Frontal cortex (tissue), 4 donors: ENCODE data around the gene RAPGEF4. TPM values are rescaled to one million over a fixed set of nuclear protein-coding genes. Genes with fewer than 3 reads are reported as not detected.

Experiments
- DNase-seq, 2 donors: peaks; one replicate each; pipeline ENCODE4 v3.0.0; 2012; ENCODE audit warnings: low spot score in 2 of 2
- FAIRE-seq: peaks from 2 replicates; lab custom pipeline; 2012; peaks lifted over from hg19 to GRCh38; lab: Jason Lieb, UNC
- total RNA-seq: library from RNA; depleted of rRNA; stranded (reverse); fragments of >200 nt; gene quantifications from one replicate; pipeline ENCODE4 v1.2.3, GENCODE V29; 2014
- donor health status: control.
- donor health status: control.
- donor health status: control.

The RAPGEF4 gene
- total RNA-seq, 1 donor from 2014 or later = 23.6 TPM

- DNase-seq (no peak), FAIRE-seq (no peak)
Observed at GRCh38 chr2:172976816-172977215, 241.2 kb downstream of the RAPGEF4 start.

DNA sequence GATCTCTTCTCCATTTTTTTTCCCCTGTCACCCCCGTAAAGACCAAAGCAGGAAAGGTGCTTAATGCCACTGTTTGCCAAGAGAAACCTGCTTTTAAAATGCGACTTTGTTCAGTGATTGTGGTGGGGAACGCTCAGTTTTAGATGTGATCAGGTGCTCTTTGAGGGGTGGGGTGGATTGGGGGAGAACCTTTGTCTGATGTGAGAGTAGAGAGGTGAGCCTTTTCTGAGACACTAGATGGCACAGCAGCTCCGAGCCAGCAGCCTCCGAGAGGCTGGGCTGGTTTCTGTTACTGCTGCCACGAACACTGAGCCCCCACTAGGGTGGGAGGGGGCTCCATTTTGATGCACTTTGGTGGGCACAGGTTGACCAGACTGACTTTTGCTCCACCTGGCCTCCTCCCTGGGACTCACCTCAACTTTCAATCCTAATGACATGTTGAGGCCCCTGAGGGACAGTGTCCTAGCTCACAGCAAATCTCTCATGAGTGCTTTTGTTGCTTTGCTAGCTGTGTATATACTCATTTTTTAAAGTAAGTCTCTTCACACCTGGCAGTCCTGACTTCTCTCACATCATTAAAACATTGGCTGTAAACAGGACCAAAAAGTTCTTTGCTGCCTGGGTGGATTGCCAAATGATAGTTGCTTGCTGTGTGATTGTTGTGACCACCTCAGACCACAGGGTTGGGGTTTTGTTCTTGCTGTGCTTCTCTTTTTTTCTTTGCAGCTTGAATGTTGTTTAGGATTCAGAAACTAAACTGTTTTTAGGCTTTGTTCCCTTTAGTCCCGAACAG, 241.8 kb downstream of the RAPGEF4 start:
- DNase-seq (no peak), FAIRE-seq (no peak)

- DNase-seq (no peak), FAIRE-seq (no peak)
Observed at GRCh38 chr2:172978063-172978383, 242.4 kb downstream of the RAPGEF4 start.

GRCh38 chr2:172985139-172985892, 249.7 kb downstream of the RAPGEF4 start:
- FAIRE-seq = no peak
- no peak for DNase-seq

- DNase-seq = no peak
- FAIRE-seq = no peak
Observed at GRCh38 chr2:172986040-172986439, 250.4 kb downstream of the RAPGEF4 start.

GRCh38 chr2:172988728-172989127, 253.1 kb downstream of the RAPGEF4 start:
- no peak for FAIRE-seq
- DNase-seq = no peak

GRCh38 chr2:172991031-172991430, 255.4 kb downstream of the RAPGEF4 start:
- no peak for DNase-seq
- FAIRE-seq = no peak

DNA sequence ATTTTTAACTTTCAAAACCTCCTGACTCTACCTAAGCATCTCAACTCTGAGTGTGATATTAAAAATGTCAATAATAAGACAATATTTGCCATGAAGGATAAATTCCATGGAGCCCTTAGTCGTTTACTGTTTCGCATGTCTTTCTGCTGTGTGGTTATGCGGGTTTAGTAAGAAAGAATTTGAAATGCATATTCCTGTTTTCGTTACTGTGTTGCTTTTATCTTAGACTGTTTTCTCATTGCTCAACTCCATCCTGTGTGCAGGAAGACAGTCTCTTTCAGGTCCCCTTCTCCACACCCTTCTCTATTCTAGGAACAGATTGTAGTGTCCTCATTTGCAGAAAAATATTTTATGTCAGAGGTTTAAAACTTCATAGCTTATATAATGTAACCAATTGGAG, 257.5 kb downstream of the RAPGEF4 start:
- no peak for DNase-seq
- FAIRE-seq = no peak

DNA sequence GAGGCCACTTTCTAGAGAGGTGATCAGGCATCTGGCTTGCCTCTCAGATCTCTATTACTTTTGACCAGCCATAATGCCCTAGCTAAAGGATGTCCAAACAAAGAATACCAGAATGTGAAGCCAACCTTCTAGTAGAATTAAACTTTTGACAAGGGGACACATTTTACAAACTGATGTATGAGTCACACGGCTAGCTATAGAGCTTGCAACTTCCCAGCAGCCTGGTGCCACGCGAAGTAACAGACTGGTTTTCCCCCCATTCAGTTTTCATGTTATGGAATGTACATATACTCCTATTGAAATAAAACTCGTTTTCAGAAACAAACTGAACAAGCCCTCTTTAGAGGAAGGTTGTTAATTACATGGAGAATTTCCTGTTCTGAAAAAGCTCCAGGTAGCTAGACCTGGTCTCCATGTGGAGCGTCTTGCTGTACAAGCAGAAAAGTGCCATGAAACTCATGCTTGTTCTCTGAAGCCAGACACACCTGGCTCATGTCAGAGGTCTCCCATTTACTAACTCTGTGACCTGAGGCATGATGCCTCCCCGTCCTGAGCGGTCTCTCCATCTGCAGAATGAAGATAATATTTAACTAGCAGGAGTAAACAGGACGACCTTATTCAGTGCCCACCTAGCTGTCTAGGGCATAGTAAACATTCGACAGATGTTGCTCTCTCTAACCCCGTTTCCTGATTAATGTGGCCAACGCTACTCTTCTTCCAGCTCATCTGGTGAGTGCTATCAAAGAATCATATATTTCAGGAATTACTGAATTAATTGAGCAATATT, 258.5 kb downstream of the RAPGEF4 start:
- DNase-seq (no peak), FAIRE-seq (no peak)

DNA sequence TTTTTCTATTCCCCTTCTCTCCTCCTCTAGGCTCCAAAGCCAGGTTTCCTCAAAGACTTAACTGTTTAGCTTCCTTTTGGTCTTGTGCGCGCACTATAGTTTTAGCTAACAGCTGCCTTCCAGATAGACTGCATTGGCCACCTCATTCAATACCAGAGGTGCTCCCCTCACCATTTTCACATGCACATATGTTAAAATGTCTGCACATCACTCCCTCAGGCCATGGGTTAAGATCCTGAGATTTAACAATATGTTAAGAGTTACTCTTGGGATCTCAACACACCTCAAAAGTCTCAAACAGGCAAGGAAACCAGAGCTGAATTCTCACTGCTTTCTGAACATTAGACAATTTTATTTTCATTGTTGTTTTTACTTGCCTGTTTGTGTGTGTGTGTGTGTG, 259.2 kb downstream of the RAPGEF4 start:
- DNase-seq = no peak
- FAIRE-seq = no peak

GRCh38 chr2:172995323-172996244, 259.9 kb downstream of the RAPGEF4 start:
- FAIRE-seq (no peak), DNase-seq (no peak)

DNA sequence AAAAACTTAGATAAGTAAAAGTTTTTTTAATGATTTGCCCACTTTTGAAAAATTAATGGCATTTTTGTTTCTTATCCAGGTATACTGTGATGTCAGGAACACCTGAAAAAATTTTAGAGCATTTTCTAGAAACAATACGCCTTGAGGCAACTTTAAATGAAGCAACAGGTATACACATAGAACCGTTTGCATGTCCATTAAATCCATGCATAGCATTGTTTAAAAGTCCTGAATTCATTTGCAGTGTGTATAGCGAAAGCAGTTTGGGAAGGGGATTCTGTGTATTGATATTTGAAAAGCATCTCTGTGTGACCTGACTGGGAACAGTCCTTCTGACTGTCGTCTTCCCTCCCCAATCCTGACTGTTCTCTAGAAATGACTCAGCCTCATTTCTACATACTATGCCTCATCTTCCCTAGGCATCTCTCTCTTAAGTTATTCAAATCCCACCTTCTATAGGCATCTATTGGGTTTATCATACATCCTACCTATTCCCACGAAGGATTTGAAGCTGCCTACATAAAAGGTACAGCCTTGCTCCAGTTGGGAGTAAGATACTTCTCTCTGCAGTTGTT, 260.8 kb downstream of the RAPGEF4 start:
- DNase-seq (no peak), FAIRE-seq (no peak)

- DNase-seq (no peak), FAIRE-seq (no peak)
Observed at GRCh38 chr2:172997031-172997430, 261.4 kb downstream of the RAPGEF4 start.

DNA sequence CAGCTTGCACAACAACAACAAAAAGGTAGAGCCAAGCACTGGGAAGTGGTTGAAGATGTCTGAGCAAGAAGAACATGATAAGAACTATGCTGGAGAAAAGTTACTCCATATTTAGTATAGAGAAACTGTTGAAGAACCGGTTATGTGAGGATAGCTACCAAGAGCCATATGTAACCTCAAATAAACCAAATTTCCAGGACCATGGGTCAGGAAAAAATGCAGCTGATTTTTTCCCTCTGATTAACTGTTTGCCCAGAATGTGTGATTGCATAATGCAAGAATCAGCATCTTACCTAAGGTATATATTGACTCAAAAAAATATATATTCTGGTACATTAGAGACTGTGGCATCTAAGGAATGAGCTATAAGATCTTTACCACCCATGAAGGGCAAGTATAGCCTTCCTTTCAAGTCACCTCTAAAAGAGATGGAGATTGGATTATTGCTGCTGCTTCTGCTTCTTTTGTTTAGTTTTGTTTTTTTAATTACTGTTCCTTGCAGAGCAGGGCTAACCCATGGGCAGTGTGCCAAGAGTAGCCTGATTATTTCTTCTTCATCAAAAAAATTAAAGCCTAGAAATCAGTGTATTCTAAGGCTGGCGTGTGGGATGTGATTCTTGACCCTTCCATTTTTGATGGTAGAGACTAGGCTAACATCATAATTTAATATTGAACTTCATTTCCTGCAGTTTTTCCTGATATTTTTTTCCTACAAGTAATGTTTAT, 263.1 kb downstream of the RAPGEF4 start:
- no peak for FAIRE-seq
- no peak for DNase-seq

GRCh38 chr2:172999641-173000386, 264.2 kb downstream of the RAPGEF4 start:
- no peak for DNase-seq
- no peak for FAIRE-seq

- FAIRE-seq (no peak), DNase-seq (no peak)
Observed at GRCh38 chr2:173001664-173002604, 266.3 kb downstream of the RAPGEF4 start.
